HCT116 (cell line): ENCODE measurements around the gene AK4. TPM values are rescaled to one million over a fixed set of nuclear protein-coding genes. Genes with fewer than 3 reads are reported as not detected.

Experiments
- ATAC-seq: fragments of 200-7000 bp; cut with Tn5 transposase; 2 replicates; pipeline ENCODE4 v1.9.1; 2020; ENCODE audit warnings: mild to moderate bottlenecking, moderate library complexity
- BruUV-seq: library from RNA; stranded (reverse); fragments of 400-500 nt; replicated peaks from 2 replicates; lab custom pipeline; 2021; lab: Mats Ljungman, UMichigan
- CTCF ChIA-PET: fragments of 300-600 bp; sonication (Branson Sonifier 250); formaldehyde crosslinking; loops from one replicate; lab custom pipeline; 2021; ENCODE audit warnings: antibody characterized with exemption; lab: Charles Lee
- POLR2A ChIA-PET: fragments of 300-600, 350-600 bp; sonication (Branson Sonifier 250); formaldehyde crosslinking; loops from one replicate; lab custom pipeline; 2021; ENCODE audit warnings: antibody characterized with exemption; lab: Charles Lee
- RAD21 ChIA-PET, 2 experiments: fragments of 300-600 bp; sonication (Branson Sonifier 250); formaldehyde crosslinking; loops; one replicate each; lab custom pipeline; 2023; ENCODE audit warnings: low total read pairs in 2 of 2; ENCODE audit not compliant: uncharacterized antibody in 2 of 2, unreplicated experiment in 2 of 2, low non-redundant PET in 1 of 2; lab: Charles Lee
- DNase-seq: peaks from one replicate; pipeline ENCODE4 v3.0.0-alpha.2; 2010; ENCODE audit warnings: low read depth, low spot score
- H2AFZ ChIP-seq: fragments of 200-600 bp; shearing (Covaris generic), sonication (generic); 2 replicates; pipeline ENCODE4 v1.6.1; 2017; ENCODE audit warnings: low read depth, mixed run types, mixed read lengths, antibody characterized with exemption, low read length; ENCODE audit not compliant: poor library complexity, severe bottlenecking
- H3K27ac ChIP-seq: 2 replicates; pipeline ENCODE4 v1.5.1; 2012; ENCODE audit warnings: low read depth, low read length
- H3K27me3 ChIP-seq: fragments of 200-600 bp; sonication (generic); 2 replicates; pipeline ENCODE4 v1.6.1; 2016; ENCODE audit warnings: mixed run types, low read length, mixed read lengths; ENCODE audit not compliant: insufficient read depth
- H3K36me3 ChIP-seq, 2 experiments: fragments of 200-500 bp in 1 of 2; fragments of 200-600 bp in 1 of 2; sonication (Bioruptor generic) in 1 of 2; sonication (generic) in 1 of 2; 2 replicates each; pipeline versions ENCODE4 v1.5.1 to v1.6.1; 2014 to 2016; ENCODE audit warnings: low read length in 2 of 2, inconsistent platforms in 1 of 2, mixed read lengths in 1 of 2, mixed run types in 1 of 2; ENCODE audit not compliant: insufficient read depth in 2 of 2, control insufficient read depth in 1 of 2
- H3K4me1 ChIP-seq, 2 experiments: fragments of 200-600 bp in 1 of 2; sonication (generic) in 1 of 2; 2 replicates each; pipeline versions ENCODE4 v1.5.1 to v1.6.1; 2012 to 2017; ENCODE audit warnings: low read length in 2 of 2, inconsistent platforms in 1 of 2, mild to moderate bottlenecking in 1 of 2, mixed read lengths in 1 of 2, mixed run types in 1 of 2, moderate library complexity in 1 of 2; ENCODE audit not compliant: insufficient read depth in 2 of 2, control insufficient read depth in 1 of 2
- H3K4me2 ChIP-seq: fragments of 200-600 bp; sonication (generic); 2 replicates; pipeline ENCODE4 v1.6.1; 2017; ENCODE audit warnings: mixed run types, low read length, mixed read lengths
- H3K4me3 ChIP-seq, 2 experiments: fragments of 200-600 bp in 1 of 2; sonication (generic) in 1 of 2; replicated peaks in 1 of 2; 2 replicates each; pipeline ENCODE4 v1.5.1; 2011 to 2016; ENCODE audit warnings: low read length in 2 of 2, control low read depth in 1 of 2, low read depth in 1 of 2, mild to moderate bottlenecking in 1 of 2, mixed read lengths in 1 of 2, mixed run types in 1 of 2
- H3K79me2 ChIP-seq: fragments of 200-600 bp; sonication (generic); 2 replicates; pipeline ENCODE4 v1.6.1; 2017; ENCODE audit warnings: mild to moderate bottlenecking, mixed run types, low read length, moderate library complexity, mixed read lengths; ENCODE audit not compliant: insufficient read depth
- H3K9ac ChIP-seq: fragments of 200-600 bp; sonication (generic); 2 replicates; pipeline ENCODE4 v1.6.1; 2016; ENCODE audit warnings: low read length, mixed read lengths
- H3K9me2 ChIP-seq: fragments of 200-600 bp; sonication (generic), shearing (Covaris generic); 2 replicates; pipeline ENCODE4 v1.6.1; 2017; ENCODE audit warnings: mixed run types, mild to moderate bottlenecking, moderate library complexity; ENCODE audit not compliant: insufficient read depth
- H3K9me3 ChIP-seq, 2 experiments: fragments of 200-500 bp in 1 of 2; fragments of 200-600 bp in 1 of 2; sonication (Bioruptor generic) in 1 of 2; sonication (generic) in 1 of 2; 2 replicates each; pipeline ENCODE4 v1.6.1; 2014 to 2017; ENCODE audit warnings: low read length in 2 of 2, mixed read lengths in 2 of 2, inconsistent platforms in 1 of 2, low read depth in 1 of 2, mild to moderate bottlenecking in 1 of 2, mixed run types in 1 of 2, moderate library complexity in 1 of 2; ENCODE audit not compliant: control insufficient read depth in 1 of 2, insufficient read depth in 1 of 2
- H4K20me1 ChIP-seq: fragments of 200-600 bp; sonication (generic), shearing (Covaris generic); 2 replicates; pipeline ENCODE4 v1.6.1; 2017; ENCODE audit warnings: mixed run types, mild to moderate bottlenecking, moderate library complexity; ENCODE audit not compliant: insufficient read depth
- CEBPB ChIP-seq: IDR thresholded peaks from 2 replicates; pipeline ENCODE4 v1.6.1; 2012; ENCODE audit warnings: low read depth
- CTCF ChIP-seq, 3 experiments: fragments of 200-600 bp in 1 of 3; sonication (generic) in 1 of 3; IDR thresholded peaks in 2 of 3; conservative IDR thresholded peaks in 1 of 3; 2 replicates each; pipeline ENCODE4 v1.5.1; 2012 to 2017; ENCODE audit warnings: low read depth in 2 of 3, low read length in 2 of 3, antibody characterized with exemption in 1 of 3, borderline replicate concordance in 1 of 3, control low read depth in 1 of 3, mild to moderate bottlenecking in 1 of 3, mixed read lengths in 1 of 3, mixed run types in 1 of 3, moderate library complexity in 1 of 3; ENCODE audit not compliant: insufficient read depth in 1 of 3
- EGR1 ChIP-seq: IDR thresholded peaks from 2 replicates; pipeline ENCODE4 v1.6.1; 2012; ENCODE audit warnings: low read depth
- EZH2 ChIP-seq: fragments of 200-600 bp; sonication (generic); IDR thresholded peaks from 2 replicates; pipeline ENCODE4 v1.6.1; 2017; ENCODE audit warnings: antibody characterized with exemption, mixed run types
- FOSL1 ChIP-seq: IDR thresholded peaks from 2 replicates; pipeline ENCODE4 v1.6.1; 2012; ENCODE audit warnings: low read depth
- JUND ChIP-seq: IDR thresholded peaks from 2 replicates; pipeline ENCODE4 v1.6.1; 2012
- MAX ChIP-seq: IDR thresholded peaks from 2 replicates; pipeline ENCODE4 v1.6.1; 2012
- POLR2A ChIP-seq: IDR thresholded peaks from 2 replicates; pipeline ENCODE4 v1.7.0; 2011; ENCODE audit warnings: borderline replicate concordance; ENCODE audit not compliant: insufficient read depth, insufficient read length; ENCODE audit errors: extremely low read depth
- RAD21 ChIP-seq: IDR thresholded peaks from 2 replicates; pipeline ENCODE4 v1.6.1; 2012; ENCODE audit warnings: low read depth, mild to moderate bottlenecking
- SIN3A ChIP-seq: IDR thresholded peaks from 2 replicates; pipeline ENCODE4 v1.6.1; 2012; ENCODE audit warnings: low read depth
- SP1 ChIP-seq: IDR thresholded peaks from 2 replicates; pipeline ENCODE4 v1.6.1; 2012; ENCODE audit warnings: low read depth
- SRF ChIP-seq: IDR thresholded peaks from 2 replicates; pipeline ENCODE4 v1.6.1; 2012; ENCODE audit warnings: low read depth
- TCF7L2 ChIP-seq: IDR thresholded peaks from 2 replicates; pipeline ENCODE4 v1.7.0; 2011; ENCODE audit warnings: borderline replicate concordance, inconsistent platforms; ENCODE audit not compliant: insufficient read depth, insufficient read length; ENCODE audit errors: extremely low read depth
- YY1 ChIP-seq: IDR thresholded peaks from 2 replicates; pipeline ENCODE4 v1.6.1; 2011; ENCODE audit warnings: low read length, low read depth, moderate library complexity, mild to moderate bottlenecking; ENCODE audit not compliant: insufficient replicate concordance; ENCODE audit errors: extremely low read depth
- ZBTB33 ChIP-seq: IDR thresholded peaks from 2 replicates; pipeline ENCODE4 v1.6.1; 2011; ENCODE audit warnings: mild to moderate bottlenecking, low read length, moderate library complexity; ENCODE audit not compliant: insufficient replicate concordance; ENCODE audit errors: extremely low read depth
- ZFX ChIP-seq: fragments of 450-650 bp; IDR thresholded peaks from 2 replicates; pipeline ENCODE4 v1.6.1; 2017
- ZNF274 ChIP-seq: fragments of 200-500 bp; sonication (Bioruptor generic); IDR thresholded peaks from 2 replicates; pipeline ENCODE4 v1.6.1; 2014; ENCODE audit warnings: mild to moderate bottlenecking, low read depth, low read length, inconsistent platforms
- intact Hi-C: fragments of 100-400 bp; cut with micrococcal nuclease; formaldehyde crosslinking; loops from 2 replicates; pipeline ENCODE4 v1.10.0; 2022
- total RNA-seq: library from RNA; stranded (reverse); gene quantifications from one replicate; pipeline ENCODE4 v1.2.1, GENCODE V29; 2021; ENCODE audit not compliant: unreplicated experiment

AK4 gene
- total RNA-seq, 1 experiment from 2014 or later = 51.5 TPM

DNA sequence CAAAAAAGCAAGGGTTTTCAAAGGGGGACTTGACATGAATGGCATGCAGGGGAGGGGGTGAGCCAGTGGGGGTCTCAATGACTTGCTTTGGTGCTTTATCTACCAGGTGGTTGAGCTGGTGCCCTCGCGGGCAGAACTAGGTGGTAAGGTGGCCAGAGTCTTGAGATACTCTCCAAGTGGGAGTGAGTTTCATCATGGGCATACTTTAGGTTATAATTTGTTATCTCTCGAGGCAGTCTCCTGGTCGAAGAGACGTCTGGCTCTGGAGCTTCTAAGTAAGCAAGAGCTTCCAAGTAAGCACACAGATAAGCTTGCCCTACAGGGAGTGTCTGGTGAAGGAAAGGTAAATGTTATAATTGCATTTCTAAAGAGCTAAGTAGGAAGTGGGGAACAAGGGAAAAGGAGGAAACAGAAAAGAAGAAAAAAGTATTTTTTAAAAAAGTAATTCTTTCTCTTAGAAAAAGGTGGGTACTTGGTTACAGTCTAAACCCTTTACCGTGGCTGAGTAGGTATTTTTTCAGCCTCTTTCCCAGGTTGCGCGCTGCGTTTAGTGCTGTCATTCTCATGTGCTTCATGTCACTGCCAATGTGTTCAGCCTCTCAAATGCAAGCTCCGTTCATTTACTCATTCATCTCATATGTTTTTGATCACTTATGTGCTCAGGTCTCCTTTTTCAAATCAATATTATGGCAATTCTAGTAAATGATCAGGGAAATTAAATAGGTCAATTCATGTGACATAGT is 129.8 kb downstream of the AK4 start:
- no peaks in the 10 kb centered on the region for H3K9me3 ChIP-seq
- RAD21 ChIA-PET = no interaction called here
- no TSS peak for BruUV-seq
- H2AFZ ChIP-seq = no peak overlapping the region
- H3K27ac ChIP-seq = no peak overlapping the region
- H3K4me3 ChIP-seq = no peak overlapping the region
- TF ChIP-seq SP1 (no peak), MAX (no peak), YY1 (no peak), EGR1 (no peak), JUND (no peak), POLR2A (no peak), FOSL1 (no peak), CEBPB (no peak), EZH2 (no peak), SIN3A (no peak)
- H3K4me2 ChIP-seq = no peak overlapping the region
- no peaks in the 10 kb centered on the region for H3K79me2 ChIP-seq
- H3K4me1 ChIP-seq = peaks cover 0 to 5% of the 10 kb centered on the region in 2 experiments; a peak in 1 of 4 replicates
- H3K36me3 ChIP-seq = no peaks in the 10 kb centered on the region
- H3K9me2 ChIP-seq = no peaks in the 10 kb centered on the region
- ATAC-seq (no peak), DNase-seq (no peak)
- CTCF ChIA-PET = no interaction called here
- POLR2A ChIA-PET = no interaction called here
- no peaks in the 10 kb centered on the region for H3K27me3 ChIP-seq
- intact Hi-C loops = no loop called here
- no peaks in the 10 kb centered on the region for H4K20me1 ChIP-seq
- no peak overlapping the region for H3K9ac ChIP-seq

DNA sequence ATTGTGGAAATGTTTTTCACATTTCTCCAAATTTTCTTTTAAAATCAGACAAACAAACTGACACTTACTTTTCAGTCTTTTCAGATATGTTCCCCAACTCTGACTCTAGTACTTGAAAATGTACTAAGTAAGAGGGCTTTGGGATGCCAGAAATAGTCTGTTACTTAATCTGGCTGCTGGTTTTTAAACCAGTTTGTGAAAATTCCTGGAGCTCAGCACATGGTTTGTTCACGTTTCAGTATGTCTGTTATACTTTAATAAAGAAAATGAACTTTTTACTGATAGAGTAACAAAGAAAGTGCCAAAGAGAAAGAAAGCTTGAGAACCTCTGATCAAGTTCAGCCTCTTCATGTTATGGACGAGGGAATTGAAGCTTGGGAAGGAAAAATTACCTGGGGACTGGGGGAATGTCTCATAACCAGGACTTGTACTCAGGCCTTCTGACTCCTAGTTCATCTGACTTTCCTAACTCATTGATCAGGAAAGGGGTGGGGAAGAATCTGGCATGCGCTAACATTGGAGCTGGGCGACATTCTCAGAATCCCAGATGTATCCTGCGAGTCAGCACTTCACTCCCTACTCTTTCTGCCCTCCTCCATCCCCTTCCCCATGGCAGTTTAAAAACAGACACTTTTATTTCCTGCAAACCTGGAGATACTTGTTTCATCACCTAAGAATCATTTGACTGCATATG is 130.5 kb downstream of the AK4 start:
- Histone ChIP-seq H3K9ac (no peak overlapping the region), H3K4me3 (no peak overlapping the region), H3K9me3 (no peaks in the 10 kb centered on the region), H3K4me1 (peaks cover 0 to 5% of the 10 kb centered on the region in 2 experiments; a peak in 1 of 4 replicates), H2AFZ (no peak overlapping the region), H3K27ac (no peak overlapping the region), H4K20me1 (no peaks in the 10 kb centered on the region), H3K4me2 (no peak overlapping the region), H3K36me3 (no peaks in the 10 kb centered on the region), H3K9me2 (no peaks in the 10 kb centered on the region), H3K79me2 (no peaks in the 10 kb centered on the region), H3K27me3 (no peaks in the 10 kb centered on the region)
- ChIA-PET POLR2A (no interaction called here), RAD21 (no interaction called here), CTCF (no interaction called here)
- ATAC-seq = no peak
- intact Hi-C loops = no loop called here
- no peak for DNase-seq
- BruUV-seq = no TSS peak
- no peak for TF ChIP-seq RAD21
- TF ChIP-seq FOSL1 = no peak
- TF ChIP-seq TCF7L2 = no peak
- no peak for TF ChIP-seq CTCF (IDR thresholded peaks at IDR 0.05 in 2 of 3, conservative IDR thresholded peaks at IDR 0.05 in 1 of 3; ENCODE audit: borderline replicate concordance in 1 of 3, insufficient read depth in 1 of 3, low read depth in 2 of 3, low read length in 2 of 3)
- no peak for TF ChIP-seq EZH2
- no peak for TF ChIP-seq JUND
- TF ChIP-seq ZBTB33 = no peak
- TF ChIP-seq SRF = no peak
- TF ChIP-seq ZFX = no peak
- TF ChIP-seq ZNF274 = no peak
